H9 (cell line): ENCODE measurements around the gene CDH4. TPM values are rescaled to one million over a fixed set of nuclear protein-coding genes. Genes with fewer than 3 reads are reported as not detected.
A peak's percentile ranks its signal among the peaks of the same experiment; 100 is the strongest.

ENCODE experiments used
- DNase-seq: peaks from one replicate; pipeline ENCODE4 v3.0.0-alpha.2; 2017
- H2AFZ ChIP-seq: one replicate; pipeline ENCODE4 v1.6.1; 2013; ENCODE audit warnings: mild to moderate bottlenecking, low read length, control low read depth, moderate library complexity
- H2AK5ac ChIP-seq: 2 replicates; pipeline ENCODE4 v1.6.1; 2013; ENCODE audit warnings: low read length, control low read depth, mixed read lengths; ENCODE audit not compliant: insufficient read length
- H2BK120ac ChIP-seq: one replicate; pipeline ENCODE4 v1.6.1; 2013; ENCODE audit warnings: low read depth, mild to moderate bottlenecking, low read length, control low read depth, inconsistent platforms; ENCODE audit not compliant: poor library complexity, severe bottlenecking
- H2BK12ac ChIP-seq: 2 replicates; pipeline ENCODE4 v1.6.1; 2013; ENCODE audit warnings: low read length, control low read depth, mixed read lengths, low read depth; ENCODE audit not compliant: insufficient read length
- H2BK15ac ChIP-seq: 2 replicates; pipeline ENCODE4 v1.6.1; 2013; ENCODE audit warnings: low read depth, low read length, control low read depth
- H2BK20ac ChIP-seq: one replicate; pipeline ENCODE4 v1.6.1; 2013; ENCODE audit warnings: low read depth, mild to moderate bottlenecking, low read length, control low read depth, inconsistent platforms; ENCODE audit not compliant: poor library complexity, severe bottlenecking
- H2BK5ac ChIP-seq: 2 replicates; pipeline ENCODE4 v1.6.1; 2013; ENCODE audit warnings: low read length, control low read depth, mixed read lengths; ENCODE audit not compliant: insufficient read length
- H3K14ac ChIP-seq: 2 replicates; pipeline ENCODE4 v1.6.1; 2013; ENCODE audit warnings: low read length, control low read depth; ENCODE audit not compliant: insufficient read depth
- H3K18ac ChIP-seq: 2 replicates; pipeline ENCODE4 v1.6.1; 2013; ENCODE audit warnings: low read depth, mild to moderate bottlenecking, mixed read lengths, low read length, control low read depth; ENCODE audit not compliant: insufficient read length
- H3K23ac ChIP-seq: 2 replicates; pipeline ENCODE4 v1.6.1; 2013; ENCODE audit warnings: low read length, control low read depth, mixed read lengths, low read depth; ENCODE audit not compliant: insufficient read length
- H3K23me2 ChIP-seq: 2 replicates; pipeline ENCODE4 v1.6.1; 2013; ENCODE audit warnings: low read depth, mild to moderate bottlenecking, mixed read lengths, low read length, control low read depth; ENCODE audit not compliant: insufficient read length, poor library complexity, severe bottlenecking
- H3K27ac ChIP-seq: 2 replicates; pipeline ENCODE4 v1.5.1; 2013; ENCODE audit warnings: low read length, control low read depth, mixed read lengths, low read depth; ENCODE audit not compliant: insufficient read length
- H3K27me3 ChIP-seq: 2 replicates; pipeline ENCODE4 v1.6.1; 2013; ENCODE audit warnings: low read length, control low read depth, inconsistent platforms; ENCODE audit not compliant: insufficient read depth
- H3K4ac ChIP-seq: 2 replicates; pipeline ENCODE4 v1.6.1; 2013; ENCODE audit warnings: low read depth, mild to moderate bottlenecking, control low read depth, inconsistent platforms, low read length, moderate library complexity
- H3K4me1 ChIP-seq: 2 replicates; pipeline ENCODE4 v1.6.1; 2013; ENCODE audit warnings: low read length, control low read depth, inconsistent platforms; ENCODE audit not compliant: insufficient read depth
- H3K4me2 ChIP-seq: 2 replicates; pipeline ENCODE4 v1.6.1; 2013; ENCODE audit warnings: low read length, control low read depth, mixed read lengths; ENCODE audit not compliant: insufficient read length, insufficient read depth
- H3K56ac ChIP-seq: 2 replicates; pipeline ENCODE4 v1.6.1; 2013; ENCODE audit warnings: low read depth, mild to moderate bottlenecking, mixed read lengths, low read length, control low read depth; ENCODE audit not compliant: insufficient read length
- H3K79me1 ChIP-seq: 2 replicates; pipeline ENCODE4 v1.6.1; 2013; ENCODE audit warnings: low read depth, mild to moderate bottlenecking, moderate library complexity, low read length, control low read depth, inconsistent platforms; ENCODE audit not compliant: insufficient read depth, poor library complexity, severe bottlenecking
- H3K79me2 ChIP-seq: 2 replicates; pipeline ENCODE4 v1.6.1; 2013; ENCODE audit warnings: low read length, control low read depth, inconsistent platforms; ENCODE audit not compliant: insufficient read depth
- H3K9ac ChIP-seq: 2 replicates; pipeline ENCODE4 v1.6.1; 2013; ENCODE audit warnings: low read length, control low read depth, mixed read lengths; ENCODE audit not compliant: insufficient read length; ENCODE audit errors: extremely low read depth
- H3K9me3 ChIP-seq: one replicate; pipeline ENCODE4 v1.6.1; 2013; ENCODE audit warnings: low read depth, low read length, inconsistent platforms; ENCODE audit not compliant: control insufficient read depth
- H3T11ph ChIP-seq: one replicate; pipeline ENCODE4 v1.6.1; 2013; ENCODE audit warnings: mild to moderate bottlenecking, low read length, control low read depth, inconsistent platforms
- H4K20me1 ChIP-seq: one replicate; pipeline ENCODE4 v1.6.1; 2013; ENCODE audit not compliant: control insufficient read depth, insufficient read length, insufficient read depth
- H4K5ac ChIP-seq: 2 replicates; pipeline ENCODE4 v1.6.1; 2013; ENCODE audit warnings: low read depth, mild to moderate bottlenecking, mixed read lengths, low read length, control low read depth; ENCODE audit not compliant: insufficient read length
- H4K8ac ChIP-seq: replicated peaks from 2 replicates; pipeline ENCODE4 v1.6.1; 2013; ENCODE audit warnings: low read length, control low read depth, mixed read lengths, low read depth; ENCODE audit not compliant: insufficient read length
- H4K91ac ChIP-seq: 2 replicates; pipeline ENCODE4 v1.6.1; 2013; ENCODE audit warnings: low read depth, mild to moderate bottlenecking, moderate library complexity, mixed read lengths, low read length, control low read depth; ENCODE audit not compliant: insufficient read length
- H3K27ac Mint-ChIP-seq, 3 experiments: 2 replicates in 2 of 3; 3 replicates in 1 of 3; pipeline ENCODE4 v1.8.0; 2020 to 2021; ENCODE audit warnings: mixed read lengths in 3 of 3, mild to moderate bottlenecking in 1 of 3, moderate library complexity in 1 of 3
- H3K27me3 Mint-ChIP-seq: 2 replicates; pipeline ENCODE4 v1.8.0; 2021; ENCODE audit warnings: low read depth, mild to moderate bottlenecking, moderate library complexity, mixed read lengths
- H3K36me3 Mint-ChIP-seq, 3 experiments: 2 replicates in 2 of 3; 3 replicates in 1 of 3; pipeline ENCODE4 v1.8.0; 2020 to 2021; ENCODE audit warnings: low read depth in 3 of 3, mixed read lengths in 3 of 3; ENCODE audit not compliant: insufficient read depth in 1 of 3
- H3K4me1 Mint-ChIP-seq, 2 experiments: 2 replicates each; pipeline ENCODE4 v1.8.0; 2020; ENCODE audit warnings: mixed read lengths in 2 of 2
- H3K4me3 Mint-ChIP-seq, 2 experiments: 2 replicates in 1 of 2; 3 replicates in 1 of 2; pipeline ENCODE4 v1.8.0; 2020 to 2021; ENCODE audit warnings: mild to moderate bottlenecking in 2 of 2, mixed read lengths in 2 of 2, moderate library complexity in 1 of 2
- H3K9me3 Mint-ChIP-seq, 2 experiments: 2 replicates in 1 of 2; 3 replicates in 1 of 2; pipeline ENCODE4 v1.8.0; 2020; ENCODE audit warnings: mild to moderate bottlenecking in 2 of 2, mixed read lengths in 2 of 2, moderate library complexity in 1 of 2
- CTCF ChIP-seq: fragments of 200-600 bp; sonication (generic); conservative IDR thresholded peaks from 3 replicates; pipeline ENCODE4 v1.8.0; 2021; ENCODE audit warnings: antibody characterized with exemption, mild to moderate bottlenecking
- WGBS: extraction: QIAGEN DNeasy Blood & Tissue Kit; methylation state at CpG from one replicate; pipeline ENCODE4 v1.1.7; 2013; ENCODE audit warnings: missing lambda C conversion rate, low lambda C conversion rate, mixed read lengths; ENCODE audit not compliant: insufficient read length; ENCODE audit errors: extremely low coverage; 5-methylcytosine and 5-hydroxymethylcytosine counted together
- total RNA-seq: library from RNA; stranded (reverse); gene quantifications from 2 replicates; pipeline ENCODE4 v1.2.1, GENCODE V29; 2021

CDH4 gene
- total RNA-seq, 1 experiment from 2014 or later, result 3.0 TPM

GRCh38 chr20:61372137-61373054 is 120.3 kb downstream of the CDH4 start:
- H3K4me3 Mint-ChIP-seq, result no peak overlapping the region
- H2BK5ac ChIP-seq, result no peak overlapping the region
- H2BK20ac ChIP-seq, result no peak overlapping the region
- no peak overlapping the region for H3K14ac ChIP-seq
- H3K27me3 ChIP-seq, result peaks cover 5% of the 10 kb centered on the region; the same call in 1 of the 2 replicates
- H3T11ph ChIP-seq, result no peak overlapping the region
- H3K18ac ChIP-seq, result no peak overlapping the region
- H2AK5ac ChIP-seq, result no peak overlapping the region
- H2AFZ ChIP-seq, result no peak overlapping the region
- peaks cover 0 to 2% of the 10 kb centered on the region in 2 experiments; a peak in 1 of 5 replicates for H3K9me3 Mint-ChIP-seq
- no peak overlapping the region for H2BK15ac ChIP-seq
- H4K5ac ChIP-seq, result no peak overlapping the region
- 0 out of 7 replicates have a peak overlapping the region, but pooled peaks of 1 of the 3 experiments have one; percentile 44 for H3K27ac Mint-ChIP-seq
- no peak for DNase-seq
- no peak overlapping the region for H4K8ac ChIP-seq
- no peak overlapping the region for H3K23ac ChIP-seq
- H3K56ac ChIP-seq, result no peak overlapping the region
- no peaks in the 10 kb centered on the region for H3K9me3 ChIP-seq
- H3K4ac ChIP-seq, result no peak overlapping the region
- peaks cover 0 to 2% (median 0%) of the 10 kb centered on the region in 3 experiments; a peak in 2 of 7 replicates for H3K36me3 Mint-ChIP-seq
- H3K4me1 Mint-ChIP-seq, result peaks cover 12 to 16% of the 10 kb centered on the region in 2 experiments
- H3K79me2 ChIP-seq, result no peaks in the 10 kb centered on the region; the same call in 1 of the 2 replicates
- H4K91ac ChIP-seq, result no peak overlapping the region
- no peak overlapping the region for H3K9ac ChIP-seq
- no peak for TF ChIP-seq CTCF
- no peak overlapping the region for H2BK12ac ChIP-seq
- H3K27me3 Mint-ChIP-seq, result peaks cover 29% of the 10 kb centered on the region
- no peak overlapping the region for H2BK120ac ChIP-seq
- no peaks in the 10 kb centered on the region for H3K79me1 ChIP-seq
- no peaks in the 10 kb centered on the region for H3K23me2 ChIP-seq
- no peaks in the 10 kb centered on the region for H4K20me1 ChIP-seq
- no peak overlapping the region for H3K27ac ChIP-seq
- WGBS, result no CpG with 5 or more reads among the region's 25 CpGs
- H3K4me1 ChIP-seq, result no peaks in the 10 kb centered on the region
- H3K4me2 ChIP-seq, result no peak overlapping the region
